HEK293 (cell line): ENCODE measurements around the gene GLCCI1.

Source experiments
- CTCF ChIA-PET: fragments of 350-600 bp; formaldehyde crosslinking; extraction: SDS; loops from one replicate; lab custom pipeline; 2021; ENCODE audit warnings: antibody characterized with exemption; lab: Yijun Ruan, JAX
- POLR2A ChIA-PET: fragments of 300-600 bp; formaldehyde crosslinking; extraction: SDS; loops from one replicate; lab custom pipeline; 2020; ENCODE audit warnings: antibody characterized with exemption, inconsistent platforms; lab: Yijun Ruan, JAX
- H3K27ac ChIP-seq: fragments of 200-500 bp; sonication (Bioruptor generic); 2 replicates; pipeline ENCODE4 v1.5.1; 2014; ENCODE audit warnings: low read depth, low read length, control low read depth, inconsistent platforms; ENCODE audit errors: extremely low read depth
- H3K36me3 ChIP-seq, 2 experiments: fragments of 200-500 bp in 1 of 2; sonication (Bioruptor generic) in 1 of 2; 1 replicate in 1 of 2; 2 replicates in 1 of 2; pipeline ENCODE4 v1.5.1; 2014 to 2017; ENCODE audit warnings: inconsistent platforms in 2 of 2, low read length in 2 of 2; ENCODE audit not compliant: control insufficient read depth in 2 of 2, insufficient read depth in 1 of 2
- H3K4me1 ChIP-seq: fragments of 200-500 bp; sonication (Bioruptor generic); 2 replicates; pipeline ENCODE4 v1.5.1; 2014; ENCODE audit warnings: mild to moderate bottlenecking, low read length, inconsistent platforms; ENCODE audit not compliant: control insufficient read depth, insufficient read depth
- H3K4me3 ChIP-seq: 2 replicates; pipeline ENCODE4 v1.5.1; 2011; ENCODE audit warnings: low read depth, mild to moderate bottlenecking, control low read depth, low read length, moderate library complexity
- H3K9me3 ChIP-seq: fragments of 200-500 bp; sonication (Bioruptor generic); 2 replicates; pipeline ENCODE4 v1.5.1; 2014; ENCODE audit warnings: low read depth, low read length, inconsistent platforms; ENCODE audit not compliant: control insufficient read depth, insufficient read depth
- MYNN ChIP-seq: fragments of 450-650 bp; formaldehyde crosslinking; IDR thresholded peaks from 2 replicates; pipeline ENCODE4 v1.5.1; 2016; ENCODE audit warnings: missing biosample characterization, missing genetic modification characterization, borderline replicate concordance
- PATZ1 ChIP-seq: fragments of 450-650 bp; formaldehyde crosslinking; IDR thresholded peaks from 2 replicates; pipeline ENCODE4 v1.5.1; 2016; ENCODE audit warnings: missing biosample characterization, missing genetic modification characterization
- PRDM2 ChIP-seq: fragments of 450-650 bp; formaldehyde crosslinking; IDR thresholded peaks from 2 replicates; pipeline ENCODE4 v1.5.1; 2016; ENCODE audit warnings: missing biosample characterization, missing genetic modification characterization, borderline replicate concordance
- REST ChIP-seq: fragments of 450-650 bp; formaldehyde crosslinking; IDR thresholded peaks from 2 replicates; pipeline ENCODE4 v1.5.1; 2016; ENCODE audit warnings: missing biosample characterization, missing genetic modification characterization
- SETDB1 ChIP-seq: IDR thresholded peaks from one replicate; pipeline ENCODE4 v1.6.1; 2017; ENCODE audit warnings: mild to moderate bottlenecking, low read length, moderate library complexity, mixed read lengths; ENCODE audit not compliant: insufficient read length
- SP2 ChIP-seq: fragments of 450-650 bp; formaldehyde crosslinking; IDR thresholded peaks from 2 replicates; pipeline ENCODE4 v1.5.1; 2016; ENCODE audit warnings: missing biosample characterization, missing genetic modification characterization
- SP3 ChIP-seq: fragments of 450-650 bp; formaldehyde crosslinking; IDR thresholded peaks from 2 replicates; pipeline ENCODE4 v1.5.1; 2016; ENCODE audit warnings: missing biosample characterization, missing genetic modification characterization
- TSHZ1 ChIP-seq: fragments of 450-650 bp; formaldehyde crosslinking; IDR thresholded peaks from 2 replicates; pipeline ENCODE4 v1.5.1; 2016; ENCODE audit warnings: missing biosample characterization, missing genetic modification characterization, borderline replicate concordance
- ZBTB48 ChIP-seq: fragments of 450-650 bp; formaldehyde crosslinking; IDR thresholded peaks from 2 replicates; pipeline ENCODE4 v1.5.1; 2016; ENCODE audit warnings: missing biosample characterization, missing genetic modification characterization
- ZBTB7A ChIP-seq: fragments of 450-650 bp; formaldehyde crosslinking; IDR thresholded peaks from 2 replicates; pipeline ENCODE4 v1.5.1; 2016; ENCODE audit warnings: low read depth, missing biosample characterization, missing genetic modification characterization
- ZNF140 ChIP-seq: fragments of 450-650 bp; formaldehyde crosslinking; IDR thresholded peaks from 2 replicates; pipeline ENCODE4 v1.5.1; 2016; ENCODE audit warnings: missing biosample characterization, missing genetic modification characterization
- ZNF202 ChIP-seq: fragments of 450-650 bp; formaldehyde crosslinking; IDR thresholded peaks from 2 replicates; pipeline ENCODE4 v1.5.1; 2016; ENCODE audit warnings: missing biosample characterization, missing genetic modification characterization, borderline replicate concordance
- ZNF239 ChIP-seq: fragments of 450-650 bp; formaldehyde crosslinking; IDR thresholded peaks from 2 replicates; pipeline ENCODE4 v1.5.1; 2016; ENCODE audit warnings: missing biosample characterization, missing genetic modification characterization
- ZNF394 ChIP-seq: fragments of 450-650 bp; formaldehyde crosslinking; IDR thresholded peaks from 2 replicates; pipeline ENCODE4 v1.5.1; 2016; ENCODE audit warnings: missing biosample characterization, missing genetic modification characterization, mild to moderate bottlenecking, moderate library complexity, borderline replicate concordance
- ZNF530 ChIP-seq: fragments of 450-650 bp; formaldehyde crosslinking; IDR thresholded peaks from 2 replicates; pipeline ENCODE4 v1.5.1; 2016; ENCODE audit warnings: low read depth, missing biosample characterization, missing genetic modification characterization
- ZNF623 ChIP-seq: fragments of 450-650 bp; formaldehyde crosslinking; IDR thresholded peaks from 2 replicates; pipeline ENCODE4 v1.5.1; 2016; ENCODE audit warnings: missing biosample characterization, missing genetic modification characterization
- ZNF704 ChIP-seq: fragments of 450-650 bp; formaldehyde crosslinking; IDR thresholded peaks from 2 replicates; pipeline ENCODE4 v1.5.1; 2016; ENCODE audit warnings: missing biosample characterization, missing genetic modification characterization

GLCCI1 gene

GRCh38 chr7:7938471-7938870, 30.1 kb upstream of the GLCCI1 start:
- H3K4me1 ChIP-seq = no peaks in the 10 kb centered on the region
- POLR2A ChIA-PET = no interaction called here
- CTCF ChIA-PET = no interaction called here
- H3K36me3 ChIP-seq = no peaks in the 10 kb centered on the region
- no peak overlapping the region for H3K4me3 ChIP-seq
- TF ChIP-seq ZNF140 (tag by site-specific recombination) (no peak), SETDB1 (no peak), ZNF623 (tag by site-specific recombination) (no peak)
- no peaks in the 10 kb centered on the region for H3K9me3 ChIP-seq
- no peak overlapping the region for H3K27ac ChIP-seq

GRCh38 chr7:7943951-7944350, 24.6 kb upstream of the GLCCI1 start:
- ChIA-PET POLR2A (no interaction called here), CTCF (no interaction called here)
- H3K4me1 ChIP-seq = no peaks in the 10 kb centered on the region
- H3K27ac ChIP-seq = no peak overlapping the region
- H3K9me3 ChIP-seq = no peaks in the 10 kb centered on the region
- no peak overlapping the region for H3K4me3 ChIP-seq
- no peaks in the 10 kb centered on the region for H3K36me3 ChIP-seq
- TF ChIP-seq MYNN (tag by site-specific recombination) (no peak), ZNF394 (tag by site-specific recombination) (no peak), ZNF704 (tag by site-specific recombination) (no peak), PATZ1 (tag by site-specific recombination) (no peak), ZBTB7A (tag by site-specific recombination) (no peak), ZBTB48 (tag by site-specific recombination) (no peak), TSHZ1 (tag by site-specific recombination) (no peak), SP2 (tag by site-specific recombination) (no peak), SP3 (no peak), PRDM2 (tag by site-specific recombination) (no peak), ZNF530 (tag by site-specific recombination) (no peak), REST (tag by site-specific recombination) (no peak), ZNF239 (tag by site-specific recombination) (no peak), ZNF202 (tag by site-specific recombination) (no peak)
